ENCODE results near the gene ADD3. TPM values are rescaled to one million over a fixed set of nuclear protein-coding genes. Genes with fewer than 3 reads are reported as not detected.
"Not testable (repeated sequence)": the region's sequence is repeated elsewhere in the genome, so short reads cannot be mapped to it uniquely, and the experiment has no call there.

Gene ADD3
- total RNA-seq, 8 experiments from 2014 or later: 18.3 to 251 (median 67.4) TPM

- Histone ChIP-seq H3K4me1 (replicated peaks in 1 of 2) (no peaks in the 10 kb centered on the region), H3K27ac (no peak overlapping the region), H3K4me3 (no peak overlapping the region)
- no peak for ATAC-seq (replicated peaks in 6 of 8)
- WGBS, 10 experiments: 25 to 100% (median 78%) methylated on average over 1 of the region's 1 CpG; no CpG with 5 or more reads in 3 of the 10 experiments
- in situ Hi-C loops (cut with MboI; ENCODE audit: low pct_unique_long_range_greater_than_20kb in 2 of 9, low sequenced_read_pairs in 9 of 9, unreplicated experiment in 9 of 9): loop anchor here in 2 of 9 experiments (25.0 kb wide), 1 partner anchor 232 kb away; no protein-coding TSS in a partner anchor
Measured at GRCh38 chr10:110118891-110119621, 111.3 kb downstream of the ADD3 start.

GRCh38 chr10:110123594-110123993, 115.8 kb downstream of the ADD3 start:
- 83 to 100% (median 98%) methylated on average over 1 to 2 of the region's 2 CpGs; no CpG with 5 or more reads in 2 of the 10 experiments for WGBS, 10 experiments
- no peak for ATAC-seq (replicated peaks in 6 of 8)
- H3K27ac ChIP-seq: no peak overlapping the region

GRCh38 chr10:110129490-110129889, 121.7 kb downstream of the ADD3 start:
- in situ Hi-C loops (cut with MboI; ENCODE audit: low pct_unique_long_range_greater_than_20kb in 2 of 9, low sequenced_read_pairs in 9 of 9, unreplicated experiment in 9 of 9): loop anchor here in 5 of 9 experiments (25.0 kb wide), 4 partner anchors 133 to 408 kb away; no protein-coding TSS in a partner anchor
- H3K4me3 ChIP-seq: no peak overlapping the region
- ATAC-seq (replicated peaks in 6 of 8): no peak
- H3K4me1 ChIP-seq (replicated peaks in 1 of 2): no peaks in the 10 kb centered on the region
- no peak overlapping the region for H3K27ac ChIP-seq

More at GRCh38 chr10:110123594-110123993, 115.8 kb downstream of the ADD3 start:
- Histone ChIP-seq H3K4me1 (replicated peaks in 1 of 2) (no peaks in the 10 kb centered on the region), H3K4me3 (no peak overlapping the region)
- in situ Hi-C loops (cut with MboI; ENCODE audit: low pct_unique_long_range_greater_than_20kb in 2 of 9, low sequenced_read_pairs in 9 of 9, unreplicated experiment in 9 of 9): loop anchor here in 2 of 9 experiments (25.0 kb wide), 1 partner anchor 236 kb away; no protein-coding TSS in a partner anchor

GRCh38 chr10:110134917-110135316, 127.1 kb downstream of the ADD3 start:
- ATAC-seq (replicated peaks in 6 of 8): peak in 3 of 8 experiments; percentile 84 to 92 (median 90)
- in situ Hi-C loops (cut with MboI; ENCODE audit: low pct_unique_long_range_greater_than_20kb in 2 of 9, low sequenced_read_pairs in 9 of 9, unreplicated experiment in 9 of 9): loop anchor here in 8 of 9 experiments (10.0 to 25.0 kb wide), 8 partner anchors 90 to 402 kb away; no protein-coding TSS in a partner anchor
- Histone ChIP-seq H3K4me3 (no peak overlapping the region), H3K27ac (no peak overlapping the region), H3K4me1 (replicated peaks in 1 of 2) (peaks cover 2% of the 10 kb centered on the region in 2 donors)
- 0 to 94% (median 83%) methylated on average over 1 to 3 of the region's 3 CpGs; no CpG with 5 or more reads in 1 of the 10 experiments for WGBS, 10 experiments

GRCh38 chr10:110135836-110136235, 128.1 kb downstream of the ADD3 start:
- not testable (repeated sequence) for H3K4me3 ChIP-seq; ATAC-seq (replicated peaks in 6 of 8); H3K27ac ChIP-seq; H3K4me1 ChIP-seq (replicated peaks in 1 of 2)
- in situ Hi-C loops (cut with MboI; ENCODE audit: low pct_unique_long_range_greater_than_20kb in 2 of 9, low sequenced_read_pairs in 9 of 9, unreplicated experiment in 9 of 9): loop anchor here in 8 of 9 experiments (10.0 to 25.0 kb wide), 8 partner anchors 89 to 401 kb away; no protein-coding TSS in a partner anchor
- 17 to 100% (median 94%) methylated on average over 1 to 6 of the region's 6 CpGs; no CpG with 5 or more reads in 1 of the 10 experiments for WGBS, 10 experiments

- in situ Hi-C loops (cut with MboI; ENCODE audit: low pct_unique_long_range_greater_than_20kb in 2 of 9, low sequenced_read_pairs in 9 of 9, unreplicated experiment in 9 of 9): loop anchor here in 8 of 9 experiments (10.0 to 25.0 kb wide), 8 partner anchors 88 to 400 kb away; no protein-coding TSS in a partner anchor
- WGBS, 10 experiments: 0 to 10% (median 0%) methylated on average over 1 to 2 of the region's 2 CpGs; no CpG with 5 or more reads in 2 of the 10 experiments
- peak; percentile 38 to 69 (median 52) for ATAC-seq (replicated peaks in 6 of 8)
- H3K4me1 ChIP-seq (replicated peaks in 1 of 2): peaks cover 2% of the 10 kb centered on the region in 2 donors
- no peak overlapping the region for H3K27ac ChIP-seq
- no peak overlapping the region for H3K4me3 ChIP-seq
Measured at GRCh38 chr10:110137142-110137545, 129.4 kb downstream of the ADD3 start.

- peak in 3 of 8 experiments; percentile 7 to 49 (median 8) for ATAC-seq (replicated peaks in 6 of 8)
- Histone ChIP-seq H3K27ac (no peak overlapping the region), H3K4me3 (no peak overlapping the region), H3K4me1 (replicated peaks in 1 of 2) (peaks cover 2 to 5% of the 10 kb centered on the region in 2 donors)
- in situ Hi-C loops (cut with MboI; ENCODE audit: low pct_unique_long_range_greater_than_20kb in 2 of 9, low sequenced_read_pairs in 9 of 9, unreplicated experiment in 9 of 9): loop anchor here in 8 of 9 experiments (10.0 to 25.0 kb wide), 8 partner anchors 86 to 399 kb away; no protein-coding TSS in a partner anchor
- WGBS, 10 experiments: 40 to 88% (median 69%) methylated on average over 1 to 5 of the region's 5 CpGs
Measured at GRCh38 chr10:110138197-110138812, 130.5 kb downstream of the ADD3 start.

- 83 to 100% (median 100%) methylated on average over 1 of the region's 1 CpG; no CpG with 5 or more reads in 4 of the 10 experiments for WGBS, 10 experiments
- no peak for ATAC-seq (replicated peaks in 6 of 8)
- Histone ChIP-seq H3K4me1 (replicated peaks in 1 of 2) (peaks cover 2 to 6% of the 10 kb centered on the region in 2 donors), H3K4me3 (no peak overlapping the region), H3K27ac (no peak overlapping the region)
- in situ Hi-C loops (cut with MboI; ENCODE audit: low pct_unique_long_range_greater_than_20kb in 2 of 9, low sequenced_read_pairs in 9 of 9, unreplicated experiment in 9 of 9): loop anchor here in 5 of 9 experiments (25.0 kb wide), 4 partner anchors 121 to 396 kb away; no protein-coding TSS in a partner anchor
Measured at GRCh38 chr10:110141185-110141584, 133.4 kb downstream of the ADD3 start.

GRCh38 chr10:110141871-110142635, 134.3 kb downstream of the ADD3 start:
- in situ Hi-C loops (cut with MboI; ENCODE audit: low pct_unique_long_range_greater_than_20kb in 2 of 9, low sequenced_read_pairs in 9 of 9, unreplicated experiment in 9 of 9): loop anchor here in 5 of 9 experiments (25.0 kb wide), 4 partner anchors 120 to 395 kb away; no protein-coding TSS in a partner anchor
- Histone ChIP-seq H3K4me1 (replicated peaks in 1 of 2) (peaks cover 2 to 6% of the 10 kb centered on the region in 2 donors), H3K27ac (no peak overlapping the region), H3K4me3 (no peak overlapping the region)
- WGBS, 10 experiments: 60 to 92% (median 87%) methylated on average over 1 to 6 of the region's 9 CpGs; no CpG with 5 or more reads in 2 of the 10 experiments
- peak in 1 of 8 experiments; percentile 39 for ATAC-seq (replicated peaks in 6 of 8)

GRCh38 chr10:110142965-110143364, 135.2 kb downstream of the ADD3 start:
- Histone ChIP-seq H3K4me1 (replicated peaks in 1 of 2) (peaks cover 7 to 9% of the 10 kb centered on the region in 2 donors), H3K4me3 (no peak overlapping the region), H3K27ac (no peak overlapping the region)
- WGBS, 10 experiments: 20 to 89% (median 82%) methylated on average over 1 to 3 of the region's 6 CpGs; no CpG with 5 or more reads in 3 of the 10 experiments
- in situ Hi-C loops (cut with MboI; ENCODE audit: low pct_unique_long_range_greater_than_20kb in 2 of 9, low sequenced_read_pairs in 9 of 9, unreplicated experiment in 9 of 9): loop anchor here in 5 of 9 experiments (25.0 kb wide), 4 partner anchors 119 to 394 kb away; no protein-coding TSS in a partner anchor
- ATAC-seq (replicated peaks in 6 of 8): no peak

- no peak for ATAC-seq (replicated peaks in 6 of 8)
- in situ Hi-C loops (cut with MboI; ENCODE audit: low pct_unique_long_range_greater_than_20kb in 2 of 9, low sequenced_read_pairs in 9 of 9, unreplicated experiment in 9 of 9): loop anchor here in 5 of 9 experiments (25.0 kb wide), 4 partner anchors 118 to 393 kb away; no protein-coding TSS in a partner anchor
- Histone ChIP-seq H3K27ac (no peak overlapping the region), H3K4me1 (replicated peaks in 1 of 2) (peaks cover 9% of the 10 kb centered on the region in 2 donors), H3K4me3 (no peak overlapping the region)
- 20 to 100% (median 83%) methylated on average over 1 of the region's 1 CpG for WGBS, 10 experiments
Measured at GRCh38 chr10:110144507-110144906, 136.7 kb downstream of the ADD3 start.

- ATAC-seq (replicated peaks in 6 of 8): peak in 6 of 8 experiments; percentile 8 to 94 (median 86)
Measured at GRCh38 chr10:110147961-110148360, 140.2 kb downstream of the ADD3 start.

More at GRCh38 chr10:110147961-110148360, 140.2 kb downstream of the ADD3 start:
- H3K4me3 ChIP-seq: no peak overlapping the region
- H3K27ac ChIP-seq: no peak overlapping the region
- in situ Hi-C loops (cut with MboI; ENCODE audit: low pct_unique_long_range_greater_than_20kb in 2 of 9, low sequenced_read_pairs in 9 of 9, unreplicated experiment in 9 of 9): loop anchor here in 5 of 9 experiments (25.0 kb wide), 4 partner anchors 114 to 389 kb away; no protein-coding TSS in a partner anchor
- 10 to 83% (median 56%) methylated on average over 1 to 7 of the region's 8 CpGs; no CpG with 5 or more reads in 3 of the 10 experiments for WGBS, 10 experiments
- H3K4me1 ChIP-seq (replicated peaks in 1 of 2): peaks cover 14 to 16% of the 10 kb centered on the region in 2 donors

Measured in motor neuron (in vitro differentiated cells).